ENCODE data around the gene DCDC2B. TPM values are rescaled to one million over a fixed set of nuclear protein-coding genes. Genes with fewer than 3 reads are reported as not detected.

Gene DCDC2B
- total RNA-seq, 1 experiment from 2014 or later = 0.27 TPM

GRCh38 chr1:32184650-32185049 is 24.2 kb upstream of the DCDC2B start:
- H2AFZ ChIP-seq (ENCODE audit: low read depth, low read length, poor library complexity, severe bottlenecking) = no peak overlapping the region
- H3K27ac ChIP-seq (ENCODE audit: low read depth, low read length) = no peak overlapping the region
- CTCF ChIA-PET = no interaction called here
- peaks cover 86% of the 10 kb centered on the region for H3K79me2 ChIP-seq (ENCODE audit: insufficient read depth, low read length)
- no peak overlapping the region for H3K4me2 ChIP-seq (ENCODE audit: low read length)
- no peaks in the 10 kb centered on the region for H3K9me3 ChIP-seq (ENCODE audit: control insufficient read depth in 1 of 2, insufficient read depth in 1 of 2, low read depth in 1 of 2, low read length in 2 of 2)
- TF ChIP-seq REST (IDR thresholded peaks at IDR 0.05; ENCODE audit: low read depth) = no peak
- TF ChIP-seq SRF (IDR thresholded peaks at IDR 0.05; ENCODE audit: low read depth) = no peak
- no peak for TF ChIP-seq JUND (IDR thresholded peaks at IDR 0.05)
- TF ChIP-seq POLR2AphosphoS5 (IDR thresholded peaks at IDR 0.05; ENCODE audit: low read depth, low read length) = no peak
- TF ChIP-seq ZBTB33 (IDR thresholded peaks at IDR 0.05; ENCODE audit: extremely low read depth, insufficient replicate concordance, low read length) = no peak
- TF ChIP-seq CEBPB (IDR thresholded peaks at IDR 0.05; ENCODE audit: low read depth) = no peak
- TF ChIP-seq CBX3 (IDR thresholded peaks at IDR 0.05; ENCODE audit: low read depth) = no peak
- TF ChIP-seq EZH2 (IDR thresholded peaks at IDR 0.05) = no peak
- no peak for TF ChIP-seq TCF7L2 (IDR thresholded peaks at IDR 0.05; ENCODE audit: borderline replicate concordance, extremely low read depth, insufficient read depth, insufficient read length)
- no peak for TF ChIP-seq SIN3A (IDR thresholded peaks at IDR 0.05; ENCODE audit: low read depth)
- TF ChIP-seq RAD21 (IDR thresholded peaks at IDR 0.05; ENCODE audit: low read depth) = no peak
- no peak for TF ChIP-seq FOSL1 (IDR thresholded peaks at IDR 0.05; ENCODE audit: low read depth)
- no peak for TF ChIP-seq SP1 (IDR thresholded peaks at IDR 0.05; ENCODE audit: low read depth)
- no peak for TF ChIP-seq POLR2A (IDR thresholded peaks at IDR 0.05; ENCODE audit: borderline replicate concordance, extremely low read depth, insufficient read depth, insufficient read length)
- no peak for TF ChIP-seq YY1 (IDR thresholded peaks at IDR 0.05; ENCODE audit: extremely low read depth, insufficient replicate concordance, low read depth, low read length)
- TF ChIP-seq CTCF (IDR thresholded peaks at IDR 0.05 in 2 of 3, conservative IDR thresholded peaks at IDR 0.05 in 1 of 3; ENCODE audit: borderline replicate concordance in 1 of 3, insufficient read depth in 1 of 3, low read depth in 2 of 3, low read length in 2 of 3) = no peak
- no peak for TF ChIP-seq EGR1 (IDR thresholded peaks at IDR 0.05; ENCODE audit: low read depth)
- RAD21 ChIA-PET (ENCODE audit: low non-redundant PET in 1 of 2, low total read pairs in 2 of 2, uncharacterized antibody in 2 of 2, unreplicated experiment in 2 of 2) = no interaction called here
- no peaks in the 10 kb centered on the region for H3K9me2 ChIP-seq (ENCODE audit: insufficient read depth)
- no TSS peak for BruUV-seq (replicated peaks)
- DNase-seq (ENCODE audit: low read depth, low spot score) (no peak), ATAC-seq (no peak)
- H3K27me3 ChIP-seq (ENCODE audit: insufficient read depth, low read length) = no peaks in the 10 kb centered on the region
- H3K4me3 ChIP-seq (replicated peaks in 1 of 2; ENCODE audit: low read depth in 1 of 2, low read length in 2 of 2) = no peak overlapping the region
- intact Hi-C loops (cut with micrococcal nuclease) = no loop called here
- H3K36me3 ChIP-seq (ENCODE audit: control insufficient read depth in 1 of 2, insufficient read depth in 2 of 2, low read length in 2 of 2) = peaks cover 55 to 73% of the 10 kb centered on the region in 2 experiments
- H3K4me1 ChIP-seq (ENCODE audit: control insufficient read depth in 1 of 2, insufficient read depth in 2 of 2, low read length in 2 of 2) = peaks cover 9 to 21% of the 10 kb centered on the region in 2 experiments
- POLR2A ChIA-PET = interaction anchor here (0.6 kb wide), 1 partner anchor 192 kb away, joined by 3 read pairs; no protein-coding TSS in a partner anchor
- no peak overlapping the region for H3K9ac ChIP-seq (ENCODE audit: low read length)
- peaks cover 15% of the 10 kb centered on the region; the same call in 1 of the 2 replicates for H4K20me1 ChIP-seq (ENCODE audit: insufficient read depth)

Data from HCT116 (cell line).